HG03066 (cell line): ENCODE results near the gene CD5L.
A peak's percentile ranks its signal among the peaks of the same experiment; 100 is the strongest.

Experiments used
- ATAC-seq: cut with Tn5 transposase; IDR thresholded peaks from one replicate; pipeline ENCODE4 v1.9.1; 2021; ENCODE audit warnings: low read depth; ENCODE audit not compliant: unreplicated experiment

Gene CD5L

GRCh38 chr1:157819215-157819614 is 22.4 kb downstream of the CD5L start:
- ATAC-seq: no peak

- ATAC-seq: no peak
Measured at GRCh38 chr1:157813269-157813668, 28.3 kb downstream of the CD5L start.

- ATAC-seq: peak; percentile 83
Measured at GRCh38 chr1:157806431-157807149, 35.0 kb downstream of the CD5L start.

- ATAC-seq: no peak
Measured at GRCh38 chr1:157803851-157804250, 37.8 kb downstream of the CD5L start.

GRCh38 chr1:157799996-157800395 is 41.6 kb downstream of the CD5L start:
- no peak for ATAC-seq

GRCh38 chr1:157798211-157798610 is 43.4 kb downstream of the CD5L start:
- no peak for ATAC-seq

GRCh38 chr1:157785248-157785647 is 56.4 kb downstream of the CD5L start:
- ATAC-seq: no peak

- no peak for ATAC-seq
Measured at GRCh38 chr1:157784801-157785200, 56.8 kb downstream of the CD5L start.

- no peak for ATAC-seq
Measured at GRCh38 chr1:157782931-157783330, 58.7 kb downstream of the CD5L start.

GRCh38 chr1:157781048-157781447 is 60.6 kb downstream of the CD5L start:
- ATAC-seq: peak; percentile 54
